HepG2 (cell line): ENCODE data around the gene ZFAND3. TPM values are rescaled to one million over a fixed set of nuclear protein-coding genes. Genes with fewer than 3 reads are reported as not detected.

ENCODE experiments used
- ATAC-seq: fragments of 200-7000 bp; cut with Tn5 transposase; 3 replicates; pipeline ENCODE4 v1.9.1; 2020; ENCODE audit warnings: mild to moderate bottlenecking, moderate library complexity
- BruUV-seq: library from RNA; stranded (reverse); fragments of 400-500 nt; replicated peaks from 2 replicates; lab custom pipeline; 2021; lab: Mats Ljungman, UMichigan
- CTCF ChIA-PET: fragments of 300-600 bp; formaldehyde crosslinking; extraction: SDS; loops from one replicate; lab custom pipeline; 2021; ENCODE audit warnings: low total read pairs, inconsistent platforms, low intra/inter-chr PET ratio; lab: Yijun Ruan, JAX
- POLR2A ChIA-PET: fragments of 350-600 bp; sonication (Branson Sonifier 250); formaldehyde crosslinking; loops from one replicate; lab custom pipeline; 2020; ENCODE audit warnings: antibody characterized with exemption, inconsistent platforms; lab: Yijun Ruan, JAX
- DNase-seq: peaks from one replicate; pipeline ENCODE4 v3.0.0-alpha.2; 2015; ENCODE audit warnings: low spot score
- FAIRE-seq: peaks from 3 replicates; lab custom pipeline; 2011; peaks lifted over from hg19 to GRCh38; lab: Jason Lieb, UNC
- H2AFZ ChIP-seq: one replicate; pipeline ENCODE4 v1.6.1; 2011; ENCODE audit warnings: low read length, inconsistent platforms
- H3K27ac ChIP-seq: fragments of 300-600 bp; 3 replicates; pipeline ENCODE4 v1.8.0; 2011; ENCODE audit warnings: mixed run types, mild to moderate bottlenecking, mixed read lengths, low read length, inconsistent platforms; ENCODE audit not compliant: insufficient read depth; ENCODE audit errors: extremely low read length
- H3K27me3 ChIP-seq, 2 experiments: fragments of 200-600 bp in 1 of 2; 2 replicates in 1 of 2; 3 replicates in 1 of 2; pipeline versions ENCODE4 v1.6.0 to v1.8.0; 2011; ENCODE audit warnings: low read length in 2 of 2, mild to moderate bottlenecking in 2 of 2, moderate library complexity in 2 of 2, inconsistent platforms in 1 of 2; ENCODE audit not compliant: insufficient read depth in 2 of 2, control insufficient read depth in 1 of 2
- H3K36me3 ChIP-seq, 2 experiments: fragments of 200-600 bp in 1 of 2; replicated peaks in 1 of 2; 2 replicates in 1 of 2; 3 replicates in 1 of 2; pipeline versions ENCODE4 v1.5.1 to v1.8.0; 2011; ENCODE audit warnings: low read length in 2 of 2, inconsistent platforms in 1 of 2; ENCODE audit not compliant: insufficient read depth in 2 of 2, control insufficient read depth in 1 of 2
- H3K4me1 ChIP-seq: 2 replicates; pipeline ENCODE4 v1.5.1; 2012; ENCODE audit warnings: low read length, inconsistent platforms; ENCODE audit not compliant: insufficient read depth
- H3K4me2 ChIP-seq: 2 replicates; pipeline ENCODE4 v1.6.0; 2011; ENCODE audit warnings: low read depth, low read length, inconsistent platforms
- H3K4me3 ChIP-seq, 3 experiments: fragments of 200-600 bp in 1 of 3; sonication (generic), shearing (Covaris generic) in 1 of 3; replicated peaks in 1 of 3; 2 replicates each; pipeline ENCODE4 v1.5.1; 2011 to 2016; ENCODE audit warnings: low read length in 3 of 3, inconsistent platforms in 2 of 3, low read depth in 2 of 3, mild to moderate bottlenecking in 2 of 3, control low read depth in 1 of 3, mixed read lengths in 1 of 3; ENCODE audit not compliant: insufficient read depth in 1 of 3
- H3K79me2 ChIP-seq: one replicate; pipeline ENCODE4 v1.6.1; 2011; ENCODE audit warnings: low read length, inconsistent platforms; ENCODE audit not compliant: insufficient read depth
- H3K9ac ChIP-seq: 2 replicates; pipeline ENCODE4 v1.6.0; 2011; ENCODE audit warnings: mild to moderate bottlenecking, low read depth, low read length, inconsistent platforms; ENCODE audit not compliant: insufficient read depth
- H3K9me3 ChIP-seq: 2 replicates; pipeline ENCODE4 v1.5.1; 2012; ENCODE audit warnings: mild to moderate bottlenecking, low read length
- H4K20me1 ChIP-seq: 2 replicates; pipeline ENCODE4 v1.6.0; 2011; ENCODE audit warnings: inconsistent platforms, mild to moderate bottlenecking, low read length, moderate library complexity; ENCODE audit not compliant: insufficient read depth
- GTF3A ChIP-seq: sonication (generic); formaldehyde crosslinking; conservative IDR thresholded peaks from 2 replicates; pipeline ENCODE4 v1.4.0; 2020; ENCODE audit warnings: mild to moderate bottlenecking, missing genetic modification reagents
- KLF16 ChIP-seq, 2 experiments: sonication (generic) in 1 of 2; formaldehyde crosslinking in 1 of 2; IDR thresholded peaks; 2 replicates each; pipeline versions ENCODE4 v1.6.1 to v1.8.0; 2016 to 2023; ENCODE audit warnings: missing genetic modification reagents in 2 of 2, missing compliant biosample characterization in 1 of 2
- MLXIP ChIP-seq: sonication (generic); formaldehyde crosslinking; IDR thresholded peaks from 2 replicates; pipeline ENCODE4 v1.9.0; 2021; ENCODE audit warnings: missing genetic modification reagents, borderline replicate concordance
- NPAS2 ChIP-seq: sonication (generic); formaldehyde crosslinking; IDR thresholded peaks from 2 replicates; pipeline ENCODE4 v1.8.0; 2022; ENCODE audit warnings: mild to moderate bottlenecking, missing genetic modification reagents, borderline replicate concordance
- SNAPC4 ChIP-seq: sonication (generic); formaldehyde crosslinking; IDR thresholded peaks from 2 replicates; pipeline ENCODE4 v1.4.0; 2020; ENCODE audit warnings: mild to moderate bottlenecking, missing genetic modification reagents
- SYNCRIP ChIP-seq: fragments of 200-400 bp; formaldehyde crosslinking; IDR thresholded peaks from 2 replicates; pipeline ENCODE4 v1.6.1; 2018; ENCODE audit warnings: mild to moderate bottlenecking, low read depth, low read length; ENCODE audit not compliant: insufficient read depth
- TBP ChIP-seq: sonication (generic); formaldehyde crosslinking; IDR thresholded peaks from 2 replicates; pipeline ENCODE4 v1.5.0; 2020; ENCODE audit warnings: missing genetic modification reagents
- TIGD3 ChIP-seq: sonication (generic); formaldehyde crosslinking; IDR thresholded peaks from 2 replicates; pipeline ENCODE4 v1.5.1; 2020; ENCODE audit warnings: mild to moderate bottlenecking, missing genetic modification reagents, borderline replicate concordance
- ZNF496 ChIP-seq: sonication (generic); formaldehyde crosslinking; IDR thresholded peaks from 2 replicates; pipeline ENCODE4 v1.8.1; 2023; ENCODE audit warnings: mild to moderate bottlenecking, moderate library complexity, missing genetic modification reagents; ENCODE audit not compliant: insufficient replicate concordance
- ZNF510 ChIP-seq: sonication (generic); formaldehyde crosslinking; IDR thresholded peaks from 2 replicates; pipeline ENCODE4 v1.4.0; 2020; ENCODE audit warnings: low read depth, mild to moderate bottlenecking, missing genetic modification reagents
- ZNF580 ChIP-seq: IDR thresholded peaks from 2 replicates; pipeline ENCODE4 v1.6.1; 2016; ENCODE audit warnings: low read depth, borderline replicate concordance
- ZNF615 ChIP-seq: sonication (generic); formaldehyde crosslinking; IDR thresholded peaks from 2 replicates; pipeline ENCODE4 v1.5.0; 2020; ENCODE audit warnings: mild to moderate bottlenecking, missing genetic modification reagents, borderline replicate concordance
- ZNF629 ChIP-seq: sonication (generic); formaldehyde crosslinking; conservative IDR thresholded peaks from 2 replicates; pipeline ENCODE4 v1.5.0; 2020; ENCODE audit warnings: missing genetic modification reagents
- WGBS: methylation state at CpG from one replicate; pipeline ENCODE4 v1.1.6; 2017; ENCODE audit warnings: low lambda C conversion rate; 5-methylcytosine and 5-hydroxymethylcytosine counted together
- in situ Hi-C: cut with HindIII; loops from 2 replicates; pipeline ENCODE4 v1.10.0; 2017; ENCODE audit warnings: low pct_unique_long_range_greater_than_20kb; ENCODE audit not compliant: extremely low pct_ligation_motif_present
- intact Hi-C: fragments of 100-400 bp; cut with micrococcal nuclease; formaldehyde crosslinking; loops from one replicate; pipeline ENCODE4 v1.10.0; 2022; ENCODE audit not compliant: unreplicated experiment
- polyA plus RNA-seq, 8 experiments: library from polyadenylated mRNA; depleted of rRNA in 3 of 8; stranded (reverse) in 7 of 8; unstranded in 1 of 8; fragments of >200 nt; fragmentation: Illumina TruSeq in 4 of 8; extraction: Trizol in 4 of 8; gene quantifications; 2 replicates each; pipeline versions ENCODE4 v1.2.1 to v1.2.3, GENCODE V29; 2011 to 2016; ENCODE audit warnings: low read depth in 4 of 8, missing spikeins in 1 of 8, mixed read lengths in 1 of 8; ENCODE audit not compliant: insufficient read depth in 1 of 8
- total RNA-seq, 5 experiments: library from RNA; depleted of rRNA; stranded (reverse); fragments of >200 nt; fragmentation: Illumina TruSeq; extraction: Trizol; gene quantifications; 2 replicates each; pipeline ENCODE4 v1.2.3, GENCODE V29; 2016; ENCODE audit warnings: low read depth in 1 of 5

Gene ZFAND3
- total and polyA plus RNA-seq, 2 of the 13 experiments (the other 11 are each of a cell fraction or from before 2014, with no cell fraction given): 16.4 to 17.1 TPM

- no peak for TF ChIP-seq SNAPC4 (CRISPR knock-in tag)
Observed at GRCh38 chr6:37931066-37931465, 111.5 kb downstream of the ZFAND3 start (continued).

- POLR2A ChIA-PET: no interaction called here
- H3K79me2 ChIP-seq: peaks cover 23% of the 10 kb centered on the region
- in situ Hi-C loops: no loop called here
Observed at GRCh38 chr6:37934276-37934675, 114.7 kb downstream of the ZFAND3 start.

More at GRCh38 chr6:37934276-37934675, 114.7 kb downstream of the ZFAND3 start:
- intact Hi-C loops: no loop called here
- no peaks in the 10 kb centered on the region for H3K27me3 ChIP-seq
- WGBS: 96% methylated on average over 5 of the region's 5 CpGs
- no peak overlapping the region for H3K27ac ChIP-seq
- H3K4me1 ChIP-seq: peaks cover 44% of the 10 kb centered on the region
- H3K9me3 ChIP-seq: no peaks in the 10 kb centered on the region
- H3K4me2 ChIP-seq: no peak overlapping the region
- ATAC-seq (no peak), FAIRE-seq (no peak), DNase-seq (no peak)
- H3K4me3 ChIP-seq: no peak overlapping the region
- H2AFZ ChIP-seq: no peak overlapping the region
- no peak overlapping the region for H3K9ac ChIP-seq
- TF ChIP-seq TBP (CRISPR knock-in tag) (no peak), MLXIP (CRISPR knock-in tag) (no peak), ZNF496 (CRISPR knock-in tag) (no peak), ZNF629 (CRISPR knock-in tag) (no peak), KLF16 (CRISPR knock-in tag; IDR thresholded peaks at IDR 0.05) (no peak), GTF3A (no peak), SYNCRIP (no peak), ZNF615 (CRISPR knock-in tag) (no peak), NPAS2 (CRISPR knock-in tag) (no peak), TIGD3 (CRISPR knock-in tag) (no peak), ZNF580 (no peak), ZNF510 (CRISPR knock-in tag) (no peak)
- peaks cover 4% of the 10 kb centered on the region; the same call in 1 of the 2 replicates for H4K20me1 ChIP-seq
- H3K36me3 ChIP-seq: no peaks in the 10 kb centered on the region; a peak in 1 of 5 replicates
- CTCF ChIA-PET: no interaction called here
- BruUV-seq: no TSS peak
